Activated CD4-positive, alpha-beta memory T cell treated with anti-CD3 and anti-CD28 coated beads, Interleukin-2, amount 10 ng/mL, durations not matched to agents 7 days and 5 days (primary cell): ENCODE measurements around the gene ANKRD52. TPM values are rescaled to one million over a fixed set of nuclear protein-coding genes. Genes with fewer than 3 reads are reported as not detected.
"Not testable (repeated sequence)": the region's sequence is repeated elsewhere in the genome, so short reads cannot be mapped to it uniquely, and the experiment has no call there.

Experiments
- CTCF ChIA-PET: fragments of 350-600 bp; sonication (Branson Sonifier 250); formaldehyde crosslinking; loops from one replicate; lab custom pipeline; 2021; ENCODE audit warnings: antibody characterized with exemption, inconsistent platforms; lab: Charles Lee
- POLR2A ChIA-PET: fragments of 350-600 bp; sonication (Branson Sonifier 250); formaldehyde crosslinking; loops from one replicate; lab custom pipeline; 2021; ENCODE audit warnings: antibody characterized with exemption; lab: Charles Lee
- DNase-seq: peaks from one replicate; pipeline ENCODE4 v3.0.0-alpha.2; 2020
- H3K27ac Mint-ChIP-seq: one replicate; pipeline ENCODE4 v1.8.0; 2021; ENCODE audit warnings: mild to moderate bottlenecking, mixed read lengths
- H3K27me3 Mint-ChIP-seq: one replicate; pipeline ENCODE4 v1.8.0; 2021; ENCODE audit warnings: mixed read lengths
- H3K36me3 Mint-ChIP-seq: one replicate; pipeline ENCODE4 v1.8.0; 2021; ENCODE audit warnings: low read depth, mixed read lengths
- H3K4me1 Mint-ChIP-seq: one replicate; pipeline ENCODE4 v1.8.0; 2021; ENCODE audit warnings: mixed read lengths
- H3K4me3 Mint-ChIP-seq: one replicate; pipeline ENCODE4 v1.8.0; 2021; ENCODE audit warnings: mild to moderate bottlenecking, mixed read lengths
- H3K9me3 Mint-ChIP-seq: one replicate; pipeline ENCODE4 v1.8.0; 2021; ENCODE audit warnings: mixed read lengths
- total RNA-seq, 2 experiments: library from RNA; stranded (reverse); gene quantifications; one replicate each; pipeline ENCODE4 v1.2.3, GENCODE V29; 2021

Gene ANKRD52
- total RNA-seq, 2 experiments from 2014 or later = 46.4 to 50.1 TPM

DNA sequence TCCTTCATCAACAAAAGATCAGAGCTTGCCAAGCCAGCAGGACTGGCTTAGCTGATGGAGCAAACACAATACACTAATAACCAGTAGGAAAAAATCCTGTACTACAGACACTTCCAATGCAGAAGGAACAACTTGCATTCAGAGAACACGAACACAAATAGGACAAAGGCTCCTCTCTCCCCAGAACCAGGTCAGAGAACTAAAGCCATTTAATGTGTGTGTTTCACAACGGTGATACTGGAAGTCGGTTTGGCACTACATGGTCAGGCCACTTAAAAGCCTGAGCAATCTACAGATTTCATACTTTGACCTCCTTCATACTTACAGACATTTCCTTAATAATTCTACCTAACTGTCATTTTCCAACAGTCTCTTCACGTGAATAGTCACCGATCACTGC is 35.6 kb upstream of the ANKRD52 start:
- Mint-ChIP-seq H3K27me3 (no peaks in the 10 kb centered on the region), H3K4me1 (peaks cover 52% of the 10 kb centered on the region), H3K27ac (no peak overlapping the region), H3K9me3 (no peaks in the 10 kb centered on the region), H3K4me3 (no peak overlapping the region), H3K36me3 (peaks cover 48% of the 10 kb centered on the region)
- DNase-seq = no peak
- CTCF ChIA-PET = interaction anchor here (0.7 to 1.8 kb wide), 2 partner anchors 34 to 170 kb away, joined by 3 to 5 read pairs; no protein-coding TSS in a partner anchor
- POLR2A ChIA-PET = no interaction called here

DNA sequence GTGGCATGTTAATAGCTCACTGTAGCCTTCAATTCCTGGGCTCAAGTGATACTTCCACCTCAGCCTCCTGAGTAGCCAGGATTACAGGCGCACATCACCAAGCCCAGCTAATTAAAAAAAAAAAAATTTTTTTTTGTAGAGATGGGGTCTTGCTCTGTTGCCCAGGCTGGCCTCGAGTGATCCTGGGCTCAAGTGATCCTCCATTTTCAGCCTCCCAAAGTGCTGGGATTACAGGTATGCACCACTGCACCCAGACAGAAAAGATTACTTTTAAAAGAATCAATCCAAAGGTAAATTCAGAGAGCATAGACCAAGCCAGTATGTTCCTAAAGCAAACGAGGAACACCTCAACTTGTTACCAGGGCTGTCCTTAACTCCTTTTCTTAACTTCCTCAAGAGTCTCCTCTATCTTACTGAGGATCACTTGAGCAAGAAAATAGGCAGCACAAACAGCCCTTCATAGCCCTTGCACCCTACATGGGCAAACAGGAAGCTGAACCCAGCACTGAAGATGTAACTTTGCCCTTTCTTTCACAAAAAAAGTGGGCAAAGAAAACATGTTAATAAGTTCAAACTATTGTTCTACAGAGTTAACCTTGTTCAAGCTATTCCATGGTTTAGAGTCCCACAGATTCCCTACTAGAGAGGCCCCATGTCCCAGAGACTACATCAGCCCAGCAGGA is 30.7 kb upstream of the ANKRD52 start:
- Mint-ChIP-seq H3K9me3 (no peaks in the 10 kb centered on the region), H3K36me3 (peaks cover 41% of the 10 kb centered on the region), H3K27me3 (no peaks in the 10 kb centered on the region), H3K4me1 (peaks cover 31% of the 10 kb centered on the region), H3K4me3 (no peak overlapping the region), H3K27ac (peak overlapping the region; percentile 62)
- POLR2A ChIA-PET = no interaction called here
- CTCF ChIA-PET = interaction anchor here (0.7 to 1.7 kb wide), 3 partner anchors 10 to 403 kb away, joined by 3 to 5 read pairs (median 3); no protein-coding TSS in a partner anchor
- DNase-seq = no peak

DNA sequence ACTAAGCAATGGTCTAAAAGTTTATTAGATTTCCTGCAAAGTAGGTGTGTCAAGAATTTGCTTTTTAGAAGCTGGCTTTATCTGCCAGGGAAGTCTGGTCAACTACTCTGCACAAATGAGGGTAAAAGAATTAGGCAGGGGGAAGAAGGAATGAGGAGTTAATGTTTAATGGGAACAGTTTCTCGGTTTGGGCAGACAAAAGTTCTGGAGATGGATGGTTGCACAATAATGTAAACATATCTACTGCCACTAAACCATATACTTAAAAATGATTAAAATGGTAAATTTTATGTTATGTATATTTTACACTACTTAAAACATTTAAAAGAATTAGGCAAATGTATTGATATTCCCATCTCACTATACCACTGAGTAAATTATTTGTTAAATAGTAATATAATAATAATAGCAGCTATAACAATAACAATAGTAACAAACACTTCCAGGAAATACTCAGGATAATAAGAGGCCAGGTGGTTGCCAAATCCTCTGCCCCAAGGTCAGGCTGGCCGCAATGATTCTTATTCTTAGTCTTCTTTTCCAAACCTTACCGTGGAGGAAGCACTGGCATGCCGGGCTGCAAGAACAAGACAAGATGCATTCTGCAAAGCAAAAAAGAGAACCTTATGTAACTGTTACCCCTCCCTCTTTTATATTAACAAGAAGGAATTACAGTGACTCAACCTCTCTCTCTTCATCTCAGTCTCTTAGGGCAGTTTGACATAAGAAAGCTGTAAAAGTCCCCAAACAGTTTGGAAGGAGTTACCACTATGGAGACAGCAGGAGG is 28.1 kb upstream of the ANKRD52 start:
- ChIA-PET POLR2A (interaction anchor here (1.1 kb wide), 1 partner anchor 182 kb away, joined by 3 read pairs; the partner anchor contains the start of gene SPRYD4), CTCF (interaction anchor here (2.0 kb wide), 1 partner anchor 178 kb away, joined by 7 read pairs; no protein-coding TSS in a partner anchor)
- DNase-seq = no peak
- Mint-ChIP-seq H3K4me1 (peaks cover 21% of the 10 kb centered on the region), H3K27ac (no peak overlapping the region), H3K4me3 (no peak overlapping the region), H3K27me3 (no peaks in the 10 kb centered on the region), H3K36me3 (peaks cover 54% of the 10 kb centered on the region), H3K9me3 (no peaks in the 10 kb centered on the region)

DNA sequence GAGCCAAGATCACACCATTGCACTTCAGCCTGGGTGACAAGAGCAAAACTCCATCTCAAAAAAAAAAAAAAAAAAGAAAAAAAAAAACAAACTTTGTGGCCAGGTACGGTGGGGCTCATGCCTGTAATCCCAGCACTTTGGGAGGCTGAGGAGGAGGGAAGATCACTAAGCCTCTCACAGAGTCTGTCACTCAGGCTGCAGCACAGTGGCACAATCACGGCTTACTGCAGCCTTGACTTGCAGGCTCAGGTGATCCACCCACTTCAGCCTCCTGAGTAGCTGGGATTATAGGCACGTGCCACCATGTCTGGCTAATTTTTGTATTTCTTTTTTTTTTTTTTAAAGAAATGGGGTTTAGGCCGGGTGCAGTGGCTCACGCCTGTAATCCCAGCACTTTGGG is 26.1 kb upstream of the ANKRD52 start:
- POLR2A ChIA-PET, DNase-seq, H3K9me3 Mint-ChIP-seq: not testable (repeated sequence)

DNA sequence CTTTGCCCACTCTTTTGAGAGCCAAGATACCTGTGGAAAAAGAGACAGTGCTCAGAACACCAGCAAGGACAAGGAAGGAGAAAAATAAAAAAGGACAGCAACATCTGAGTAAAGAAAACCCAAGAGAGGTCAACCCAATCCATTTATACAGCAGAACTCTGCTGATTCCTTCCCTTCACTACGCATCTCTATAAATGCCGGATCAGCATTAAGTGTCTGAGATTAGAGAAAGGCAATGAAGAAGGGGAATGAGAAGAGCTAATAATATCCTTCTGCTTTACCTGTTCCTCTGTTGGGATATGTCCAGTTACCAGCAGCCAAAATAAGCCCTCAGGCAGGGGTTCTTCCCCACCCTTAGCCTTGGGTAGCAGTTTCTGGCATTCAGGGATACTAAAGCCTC is 24.4 kb upstream of the ANKRD52 start:
- Mint-ChIP-seq H3K27ac (no peak overlapping the region), H3K27me3 (no peaks in the 10 kb centered on the region), H3K9me3 (no peaks in the 10 kb centered on the region), H3K36me3 (peaks cover 57% of the 10 kb centered on the region), H3K4me3 (no peak overlapping the region), H3K4me1 (peaks cover 4% of the 10 kb centered on the region)
- no peak for DNase-seq
- ChIA-PET POLR2A (interaction anchor here (1.0 to 1.5 kb wide), 2 partner anchors 15 to 16 kb away, joined by 3 read pairs; partner anchors contain the start of gene COQ10A), CTCF (no interaction called here)

More for the DNA sequence above, 26.1 kb upstream of the ANKRD52 start:
- Mint-ChIP-seq H3K4me1 (peaks cover 11% of the 10 kb centered on the region), H3K36me3 (peaks cover 54% of the 10 kb centered on the region)
- not testable (repeated sequence) for H3K27me3 Mint-ChIP-seq, H3K4me3 Mint-ChIP-seq, H3K27ac Mint-ChIP-seq
- CTCF ChIA-PET = interaction anchor here (0.6 to 0.7 kb wide), 2 partner anchors 81 to 288 kb away, joined by 4 to 5 read pairs; no protein-coding TSS in a partner anchor

DNA sequence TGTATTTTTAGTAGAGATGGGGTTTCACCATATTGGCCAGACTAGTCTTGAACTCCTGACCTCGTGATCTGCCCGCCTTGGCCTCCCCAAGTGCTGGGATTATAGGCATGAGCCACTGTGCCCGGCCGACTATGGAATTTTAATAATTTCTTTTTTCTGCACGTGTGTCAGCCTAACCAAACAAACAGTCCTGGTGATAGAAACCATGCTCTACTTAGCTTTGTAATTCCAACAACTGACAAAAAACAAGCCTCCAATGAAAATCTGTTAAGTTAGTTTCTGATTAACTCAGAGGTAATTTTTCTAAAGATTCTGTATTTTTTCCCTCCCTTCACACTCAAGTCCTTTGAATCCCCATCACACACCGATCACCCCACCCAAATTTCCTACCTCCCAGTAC is 23.8 kb upstream of the ANKRD52 start:
- no peak overlapping the region for H3K4me3 Mint-ChIP-seq
- H3K9me3 Mint-ChIP-seq = no peaks in the 10 kb centered on the region
- H3K27ac Mint-ChIP-seq = no peak overlapping the region
- peaks cover 4% of the 10 kb centered on the region for H3K4me1 Mint-ChIP-seq
- ChIA-PET POLR2A (interaction anchor here (1.5 kb wide), 1 partner anchor 15 kb away, joined by 3 read pairs; the partner anchor contains the start of gene COQ10A), CTCF (no interaction called here)
- DNase-seq = no peak
- H3K27me3 Mint-ChIP-seq = no peaks in the 10 kb centered on the region
- H3K36me3 Mint-ChIP-seq = peaks cover 57% of the 10 kb centered on the region

DNA sequence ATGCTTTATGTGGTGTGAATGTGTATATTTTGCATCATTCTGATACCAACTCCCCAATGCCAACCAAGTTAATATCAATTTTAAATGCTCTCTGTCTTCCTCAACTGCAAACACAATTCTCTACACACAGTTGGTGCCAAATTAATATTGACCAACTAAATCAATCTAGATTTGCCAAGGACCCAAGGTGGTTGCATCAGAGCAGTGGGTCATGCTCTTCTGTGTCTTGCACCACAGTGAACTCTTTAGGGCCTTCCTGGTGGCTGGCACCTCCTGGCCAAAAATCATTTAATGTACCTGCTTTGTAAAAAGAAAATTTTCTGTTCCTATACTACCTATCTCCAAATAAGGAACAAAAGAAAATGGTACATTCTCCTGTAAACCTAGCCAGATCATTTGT is 22.7 kb upstream of the ANKRD52 start:
- no peaks in the 10 kb centered on the region for H3K9me3 Mint-ChIP-seq
- H3K4me1 Mint-ChIP-seq = no peaks in the 10 kb centered on the region
- no peaks in the 10 kb centered on the region for H3K27me3 Mint-ChIP-seq
- H3K4me3 Mint-ChIP-seq = no peak overlapping the region
- ChIA-PET POLR2A (interaction anchor here (1.6 kb wide), 1 partner anchor 11 kb away, joined by 3 read pairs; no protein-coding TSS in a partner anchor), CTCF (no interaction called here)
- H3K27ac Mint-ChIP-seq = no peak overlapping the region
- H3K36me3 Mint-ChIP-seq = peaks cover 54% of the 10 kb centered on the region
- DNase-seq = no peak

DNA sequence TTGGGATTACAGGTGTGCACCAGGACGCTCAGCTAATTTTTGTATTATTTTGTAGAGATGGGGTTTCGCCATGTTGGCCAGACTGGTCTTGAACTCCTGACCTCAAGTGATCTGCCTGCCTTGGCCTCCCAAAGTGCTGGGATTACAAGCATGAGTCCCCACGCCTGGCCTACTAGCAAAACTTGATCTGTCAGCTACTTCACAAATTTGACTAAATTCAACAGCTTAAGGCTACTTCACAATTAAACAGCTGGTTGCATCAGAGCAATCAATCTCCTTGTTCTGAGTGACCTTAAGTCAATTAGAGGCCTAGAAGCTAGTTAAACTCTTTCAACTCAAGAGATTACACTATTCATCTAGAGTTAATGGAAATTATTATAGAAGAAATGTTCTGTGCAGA is 20.7 kb upstream of the ANKRD52 start:
- POLR2A ChIA-PET = interaction anchor here (1.4 kb wide), 2 partner anchors 12 to 32 kb away, joined by 3 to 7 read pairs; partner anchors contain the start of gene COQ10A
- H3K27ac Mint-ChIP-seq = no peak overlapping the region
- no peaks in the 10 kb centered on the region for H3K27me3 Mint-ChIP-seq
- peaks cover 57% of the 10 kb centered on the region for H3K36me3 Mint-ChIP-seq
- no peak overlapping the region for H3K4me3 Mint-ChIP-seq
- CTCF ChIA-PET = no interaction called here
- H3K9me3 Mint-ChIP-seq = no peaks in the 10 kb centered on the region
- no peak for DNase-seq
- no peaks in the 10 kb centered on the region for H3K4me1 Mint-ChIP-seq

DNA sequence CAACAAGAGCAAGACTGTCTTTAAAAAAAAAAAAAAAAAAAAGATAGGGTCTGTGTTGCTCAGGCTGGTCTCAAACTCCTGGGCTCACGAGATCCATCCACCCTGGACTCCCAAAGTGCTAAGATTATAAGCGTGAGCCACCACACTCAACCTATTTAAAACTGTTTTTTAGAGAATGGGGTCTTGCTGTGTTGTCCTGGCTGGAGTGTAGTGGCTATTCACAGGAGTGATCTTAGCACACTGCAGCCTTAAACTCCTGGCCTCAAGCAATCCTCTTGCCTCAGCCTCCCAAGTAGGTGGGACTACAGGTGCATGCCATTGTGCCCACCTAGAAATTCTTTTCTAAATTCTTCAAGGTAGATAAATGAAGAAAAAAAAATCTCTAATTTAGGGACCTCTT is 16.1 kb upstream of the ANKRD52 start:
- Mint-ChIP-seq H3K27me3 (no peaks in the 10 kb centered on the region), H3K27ac (no peak overlapping the region), H3K4me1 (no peaks in the 10 kb centered on the region), H3K36me3 (peaks cover 54% of the 10 kb centered on the region), H3K4me3 (no peak overlapping the region), H3K9me3 (no peaks in the 10 kb centered on the region)
- POLR2A ChIA-PET = no interaction called here
- no peak for DNase-seq
- CTCF ChIA-PET = no interaction called here

DNA sequence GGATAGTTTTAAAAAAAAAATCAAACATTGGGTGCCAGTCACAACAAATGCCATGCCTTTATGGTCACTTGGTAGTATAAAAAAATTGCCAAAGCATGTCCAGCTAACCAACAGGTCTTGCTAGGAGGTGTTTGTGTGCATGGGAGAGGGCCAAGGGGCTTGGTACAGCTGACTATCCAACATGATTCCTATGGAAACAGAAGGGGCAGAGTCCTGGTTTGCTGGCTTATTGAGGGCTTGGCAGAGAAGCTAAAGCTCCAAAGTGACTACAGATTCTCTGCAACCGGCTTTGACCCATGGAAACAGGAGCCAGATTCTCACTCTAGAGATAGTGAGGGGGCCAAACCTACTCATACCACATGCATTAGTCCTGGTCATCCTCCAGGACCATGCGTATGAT is 14.3 kb upstream of the ANKRD52 start:
- H3K27ac Mint-ChIP-seq, H3K4me1 Mint-ChIP-seq, H3K9me3 Mint-ChIP-seq, POLR2A ChIA-PET, CTCF ChIA-PET, DNase-seq, H3K4me3 Mint-ChIP-seq, H3K27me3 Mint-ChIP-seq: not testable (repeated sequence)
- H3K36me3 Mint-ChIP-seq = peaks cover 46% of the 10 kb centered on the region

DNA sequence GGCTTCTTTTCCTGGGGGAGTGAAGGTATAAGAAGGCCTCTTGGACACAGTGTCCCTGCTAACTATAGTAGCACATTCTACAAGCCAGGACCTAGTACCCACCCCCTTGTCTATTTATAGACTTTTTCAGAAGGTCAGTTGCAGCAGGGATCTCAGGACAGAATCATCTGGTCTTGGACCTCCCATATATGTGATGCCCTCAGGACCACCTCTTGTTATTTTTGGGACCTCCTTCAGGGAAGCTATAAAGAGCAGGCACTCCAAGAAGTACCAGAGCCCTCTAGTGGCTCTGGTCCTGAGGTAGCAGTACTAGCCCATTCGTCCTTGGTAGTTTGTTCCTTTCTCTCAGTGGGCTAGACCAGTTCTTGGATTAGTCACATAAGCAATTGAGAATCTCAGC is 12.8 kb upstream of the ANKRD52 start:
- POLR2A ChIA-PET = interaction anchor here (1.3 kb wide), 1 partner anchor 87 kb away, joined by 3 read pairs; no protein-coding TSS in a partner anchor
- Mint-ChIP-seq H3K36me3 (peaks cover 43% of the 10 kb centered on the region), H3K27me3 (no peaks in the 10 kb centered on the region), H3K4me3 (no peak overlapping the region), H3K27ac (no peak overlapping the region), H3K4me1 (peaks cover 17% of the 10 kb centered on the region), H3K9me3 (no peaks in the 10 kb centered on the region)
- DNase-seq = no peak
- CTCF ChIA-PET = interaction anchor here (0.5 to 1.1 kb wide), 2 partner anchors 8 to 20 kb away, joined by 3 read pairs; no protein-coding TSS in a partner anchor

DNA sequence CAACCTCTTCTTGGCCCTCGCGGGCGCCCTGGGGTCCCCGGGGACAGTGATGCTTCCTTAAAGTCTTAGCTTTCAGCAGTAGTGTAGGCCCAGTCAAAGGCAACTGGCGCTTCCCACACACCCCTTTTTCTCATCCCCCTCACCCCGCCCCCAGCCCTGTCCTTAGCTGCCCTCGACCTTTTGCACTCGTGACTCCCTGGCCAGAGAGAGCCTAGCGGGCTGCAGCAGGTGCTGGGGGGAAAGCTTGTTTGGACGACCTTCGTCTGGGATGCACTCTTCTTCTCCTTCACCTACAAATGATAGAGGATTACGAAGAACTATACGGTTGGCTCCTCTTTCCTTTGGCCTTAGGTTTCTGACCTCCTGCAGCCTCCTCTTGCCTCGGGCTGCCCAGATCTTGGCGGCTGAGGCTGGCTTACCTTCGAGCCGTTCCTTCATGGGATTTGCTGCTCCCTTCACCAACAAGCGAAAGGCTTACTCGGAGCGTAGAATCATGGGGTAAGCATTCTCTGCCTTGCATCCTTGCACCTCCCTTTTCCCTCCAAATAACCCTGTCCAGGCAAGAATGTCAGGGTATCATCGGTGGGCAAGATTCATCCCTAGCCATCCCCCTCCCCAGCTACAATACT is 9.4 kb upstream of the ANKRD52 start:
- POLR2A ChIA-PET = interaction anchor here (1.0 to 2.2 kb wide), 12 partner anchors 10 to 197 kb away, joined by 3 to 20 read pairs (median 4); partner anchors contain the start of genes ANKRD52, CNPY2, CS and IL23A
- DNase-seq = no peak
- Mint-ChIP-seq H3K27me3 (no peaks in the 10 kb centered on the region), H3K27ac (peak overlapping the region; percentile 62), H3K4me3 (peak overlapping the region; percentile 87), H3K9me3 (no peaks in the 10 kb centered on the region), H3K4me1 (peaks cover 21% of the 10 kb centered on the region), H3K36me3 (peaks cover 21% of the 10 kb centered on the region)
- CTCF ChIA-PET = interaction anchor here (0.6 to 3.3 kb wide), 8 partner anchors 8 to 197 kb away, joined by 3 to 19 read pairs (median 6); partner anchors contain the start of genes ANKRD52, RNF41 and SMARCC2
